Measurements from ENCODE around the gene EEFSEC.

GRCh38 chr3:128405554-128406277 is 252.4 kb downstream of the EEFSEC start:
- TF ChIP-seq CTCF (IDR thresholded peaks at IDR 0.05) (no peak), ZFX (IDR thresholded peaks at IDR 0.05; ENCODE audit: borderline replicate concordance) (no peak)
